Natural killer cell (primary cell): ENCODE data around the gene LPAR3. TPM values are rescaled to one million over a fixed set of nuclear protein-coding genes. Genes with fewer than 3 reads are reported as not detected.

Source experiments
- ATAC-seq, 3 donors: fragments of 150-1000 bp in 2 of 3; fragments of 200-7000 bp in 1 of 3; cut with Tn5 transposase; 1 replicate in 1 of 3; 2 replicates in 2 of 3; pipeline ENCODE4 v1.10.0; 2021; ENCODE audit warnings: mild to moderate bottlenecking in 2 of 3, moderate library complexity in 2 of 3
- DNase-seq, 2 donors: peaks; one replicate each; pipeline versions ENCODE4 v3.0.0 to v3.0.0-alpha.2; 2013 to 2021; ENCODE audit warnings: mixed read lengths in 1 of 2
- H3K27ac ChIP-seq: one replicate; pipeline ENCODE4 v1.5.1; 2013; ENCODE audit warnings: mild to moderate bottlenecking, low read length
- H3K27me3 ChIP-seq: one replicate; pipeline ENCODE4 v1.6.1; 2013; ENCODE audit warnings: low read length; ENCODE audit not compliant: control insufficient read depth, insufficient read depth
- H3K36me3 ChIP-seq: one replicate; pipeline ENCODE4 v1.6.1; 2013; ENCODE audit warnings: low read length; ENCODE audit not compliant: control insufficient read depth, insufficient read depth
- H3K4me1 ChIP-seq: one replicate; pipeline ENCODE4 v1.6.1; 2013; ENCODE audit warnings: low read length; ENCODE audit not compliant: control insufficient read depth, insufficient read depth
- H3K4me3 ChIP-seq: one replicate; pipeline ENCODE4 v1.5.1; 2013; ENCODE audit warnings: low read length
- H3K9me3 ChIP-seq: one replicate; pipeline ENCODE4 v1.6.1; 2013; ENCODE audit warnings: low read length; ENCODE audit not compliant: control insufficient read depth, insufficient read depth
- H3K27ac Mint-ChIP-seq, 2 donors: one replicate each; pipeline ENCODE4 v1.8.0; 2022; ENCODE audit warnings: mild to moderate bottlenecking in 2 of 2, mixed read lengths in 2 of 2, moderate library complexity in 1 of 2
- H3K27me3 Mint-ChIP-seq, 2 donors: one replicate each; pipeline ENCODE4 v1.8.0; 2022; ENCODE audit warnings: low read depth in 2 of 2, mixed read lengths in 2 of 2
- H3K36me3 Mint-ChIP-seq: one replicate; pipeline ENCODE4 v1.8.0; 2022; ENCODE audit warnings: mixed read lengths
- H3K4me1 Mint-ChIP-seq, 2 donors: one replicate each; pipeline ENCODE4 v1.8.0; 2022; ENCODE audit warnings: mixed read lengths in 2 of 2
- H3K4me3 Mint-ChIP-seq: one replicate; pipeline ENCODE4 v1.8.0; 2022; ENCODE audit warnings: mild to moderate bottlenecking, moderate library complexity, mixed read lengths
- H3K9me3 Mint-ChIP-seq, 2 donors: one replicate each; pipeline ENCODE4 v1.8.0; 2022; ENCODE audit warnings: mixed read lengths in 2 of 2
- CTCF ChIP-seq: fragments of 200-600 bp; IDR thresholded peaks from one replicate; pipeline ENCODE4 v1.8.0; 2022; ENCODE audit warnings: antibody characterized with exemption
- WGBS: methylation state at CpG from one replicate; pipeline ENCODE4 v1.1.7; 2013; ENCODE audit warnings: missing lambda C conversion rate; ENCODE audit not compliant: insufficient coverage; 5-methylcytosine and 5-hydroxymethylcytosine counted together
- intact Hi-C: fragments of 100-400 bp; cut with micrococcal nuclease; formaldehyde crosslinking; loops from one replicate; pipeline ENCODE4 v1.14.2; 2022
- total RNA-seq, 4 donors: library from RNA; stranded (reverse); fragments of 120-200 nt in 1 of 4; gene quantifications; one replicate each; pipeline versions ENCODE4 v1.2.3 to v1.2.4, GENCODE V29; 2013 to 2022

The LPAR3 gene
- total RNA-seq, 3 donors from 2014 or later (not counting 1 experiment from before 2014, with no cell fraction given) = 0.48 to 0.64 TPM; not detected in 1

- TF ChIP-seq CTCF = no peak
- Histone ChIP-seq H3K4me3 (no peak overlapping the region), H3K27ac (no peak overlapping the region), H3K9me3 (no peaks in the 10 kb centered on the region), H3K4me1 (no peaks in the 10 kb centered on the region), H3K36me3 (no peaks in the 10 kb centered on the region), H3K27me3 (no peaks in the 10 kb centered on the region)
- Mint-ChIP-seq H3K9me3 (no peaks in the 10 kb centered on the region), H3K4me1 (no peaks in the 10 kb centered on the region), H3K27ac (no peak overlapping the region), H3K27me3 (peaks cover 25 to 34% of the 10 kb centered on the region in 2 donors), H3K4me3 (no peak overlapping the region), H3K36me3 (no peaks in the 10 kb centered on the region)
- ATAC-seq = no peak
- no peak for DNase-seq
- intact Hi-C loops = loop anchor here (5.0 kb wide), 1 partner anchor 862 kb away; no protein-coding TSS in a partner anchor
- WGBS = 62% methylated on average over 1 of the region's 1 CpG
Measured at GRCh38 chr1:84769636-84770035, 123.4 kb downstream of the LPAR3 start.

DNA sequence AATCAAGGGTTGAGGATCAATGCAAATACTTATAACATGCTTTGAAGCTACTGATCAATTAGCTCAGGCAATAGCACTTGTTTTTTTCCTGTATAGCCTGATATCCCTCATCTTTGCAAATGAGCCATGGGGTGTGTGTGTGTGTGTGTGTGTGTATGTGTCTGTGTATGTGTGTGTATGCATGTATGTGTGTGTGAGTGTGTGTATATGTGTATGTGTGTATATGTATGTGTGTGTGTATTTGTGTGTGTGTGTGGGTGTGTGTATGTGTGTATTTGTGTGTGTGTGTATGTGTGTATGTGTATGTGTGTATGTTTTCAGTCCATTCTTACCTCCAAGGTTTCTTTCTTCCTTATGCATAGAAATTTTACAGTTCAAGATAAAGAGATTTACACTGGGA, 124.4 kb downstream of the LPAR3 start:
- no peak overlapping the region for H3K4me3 Mint-ChIP-seq
- H3K36me3 Mint-ChIP-seq = no peaks in the 10 kb centered on the region
- DNase-seq (no peak), ATAC-seq (no peak)
- no peaks in the 10 kb centered on the region for H3K4me1 Mint-ChIP-seq
- no peaks in the 10 kb centered on the region for H3K27me3 ChIP-seq
- no peak overlapping the region for H3K27ac Mint-ChIP-seq
- H3K27me3 Mint-ChIP-seq = peaks cover 29 to 41% of the 10 kb centered on the region in 2 donors
- no peak for TF ChIP-seq CTCF
- no peak overlapping the region for H3K27ac ChIP-seq
- H3K9me3 ChIP-seq = no peaks in the 10 kb centered on the region
- no peak overlapping the region for H3K4me3 ChIP-seq
- H3K4me1 ChIP-seq = no peaks in the 10 kb centered on the region
- no peaks in the 10 kb centered on the region for H3K36me3 ChIP-seq
- intact Hi-C loops = no loop called here
- no peaks in the 10 kb centered on the region for H3K9me3 Mint-ChIP-seq

DNA sequence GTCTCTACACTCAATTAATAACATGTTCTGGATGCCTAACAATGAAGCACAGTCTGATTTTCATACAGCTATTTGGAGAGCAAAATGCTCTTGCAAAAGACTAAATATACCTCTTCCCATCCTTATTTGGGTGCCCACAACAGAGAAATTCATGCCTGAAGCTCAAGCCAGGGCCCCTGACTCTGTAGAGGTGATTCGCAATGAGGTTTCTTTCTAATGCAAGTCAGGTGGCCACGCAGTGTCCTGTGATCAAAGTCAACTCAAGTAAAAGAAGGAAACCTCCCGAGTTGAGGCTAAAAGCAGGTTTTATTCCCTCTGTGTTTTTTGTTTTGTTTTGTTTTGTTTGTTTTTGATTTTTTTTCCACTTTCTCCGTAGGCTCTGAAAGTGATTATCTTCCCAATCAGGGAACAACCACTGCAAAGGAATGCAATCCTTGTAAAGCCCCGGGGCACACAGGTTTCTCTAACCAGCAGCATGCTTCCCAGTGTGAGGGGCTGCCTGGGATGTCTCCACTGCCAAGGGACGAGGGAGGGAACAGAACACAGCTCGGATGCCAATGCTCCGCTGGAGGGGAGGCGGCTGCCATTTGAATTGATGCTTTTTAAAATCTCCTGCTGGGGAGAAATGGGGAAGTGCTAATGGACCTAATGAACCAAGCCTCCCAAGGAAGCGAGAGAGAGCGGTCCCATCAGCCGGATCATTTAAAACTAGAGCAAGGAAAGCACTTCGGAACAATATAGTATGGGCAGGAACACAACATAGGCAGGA, 128.9 kb downstream of the LPAR3 start:
- Mint-ChIP-seq H3K9me3 (no peaks in the 10 kb centered on the region), H3K27me3 (peaks cover 36 to 40% of the 10 kb centered on the region in 2 donors), H3K27ac (no peak overlapping the region), H3K36me3 (no peaks in the 10 kb centered on the region), H3K4me1 (peaks cover 0 to 2% of the 10 kb centered on the region in 2 donors), H3K4me3 (no peak overlapping the region)
- ATAC-seq = no peak
- peaks cover 2% of the 10 kb centered on the region for H3K4me1 ChIP-seq
- H3K36me3 ChIP-seq = no peaks in the 10 kb centered on the region
- no peak for TF ChIP-seq CTCF
- peaks cover 1% of the 10 kb centered on the region for H3K27me3 ChIP-seq
- WGBS = 71% methylated on average over 13 of the region's 13 CpGs
- no peak for DNase-seq
- intact Hi-C loops = no loop called here
- no peak overlapping the region for H3K4me3 ChIP-seq
- no peak overlapping the region for H3K27ac ChIP-seq
- no peaks in the 10 kb centered on the region for H3K9me3 ChIP-seq

DNA sequence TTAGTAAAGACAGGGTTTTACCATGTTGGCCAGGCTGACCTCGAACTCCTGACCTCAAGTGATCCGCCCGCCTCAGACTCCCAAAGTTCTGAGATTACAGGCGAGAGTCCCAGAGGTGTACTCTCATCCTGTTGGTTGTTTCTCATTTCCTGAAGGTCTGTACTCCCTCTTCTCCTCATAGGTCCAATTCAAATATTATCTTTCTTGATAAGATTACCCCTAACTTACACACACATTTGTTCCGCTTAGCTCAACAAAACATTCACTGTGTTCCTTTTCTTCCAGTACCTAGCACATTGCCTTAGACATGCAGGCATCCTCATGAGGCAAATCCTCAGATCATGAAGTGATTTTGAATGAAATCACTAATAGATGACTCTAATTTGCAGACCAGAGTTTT, 130.3 kb downstream of the LPAR3 start:
- Histone ChIP-seq H3K4me1 (peaks cover 4% of the 10 kb centered on the region), H3K9me3 (no peaks in the 10 kb centered on the region), H3K27me3 (peaks cover 5% of the 10 kb centered on the region), H3K4me3 (no peak overlapping the region), H3K36me3 (no peaks in the 10 kb centered on the region), H3K27ac (no peak overlapping the region)
- TF ChIP-seq CTCF = no peak
- Mint-ChIP-seq H3K27ac (no peak overlapping the region), H3K4me3 (no peak overlapping the region), H3K4me1 (peaks cover 0 to 6% of the 10 kb centered on the region in 2 donors), H3K27me3 (peaks cover 34 to 47% of the 10 kb centered on the region in 2 donors), H3K9me3 (no peaks in the 10 kb centered on the region), H3K36me3 (no peaks in the 10 kb centered on the region)
- WGBS = 84% methylated on average over 5 of the region's 5 CpGs
- intact Hi-C loops = no loop called here
- DNase-seq (no peak), ATAC-seq (no peak)
